Inflammatory macrophage treated with lipopolysaccharide for 4 hours (primary cell): ENCODE results near the gene LCN15.
A peak's percentile ranks its signal among the peaks of the same experiment; 100 is the strongest.
"Not testable (repeated sequence)": the region's sequence is repeated elsewhere in the genome, so short reads cannot be mapped to it uniquely, and the experiment has no call there.

Experiments used
- DNase-seq: peaks from one replicate; pipeline ENCODE4 v3.0.0-alpha.2; 2020

The LCN15 gene

GRCh38 chr9:136773386-136774044 lies 9.2 kb upstream of the LCN15 start:
- peak; percentile 43 for DNase-seq

DNA sequence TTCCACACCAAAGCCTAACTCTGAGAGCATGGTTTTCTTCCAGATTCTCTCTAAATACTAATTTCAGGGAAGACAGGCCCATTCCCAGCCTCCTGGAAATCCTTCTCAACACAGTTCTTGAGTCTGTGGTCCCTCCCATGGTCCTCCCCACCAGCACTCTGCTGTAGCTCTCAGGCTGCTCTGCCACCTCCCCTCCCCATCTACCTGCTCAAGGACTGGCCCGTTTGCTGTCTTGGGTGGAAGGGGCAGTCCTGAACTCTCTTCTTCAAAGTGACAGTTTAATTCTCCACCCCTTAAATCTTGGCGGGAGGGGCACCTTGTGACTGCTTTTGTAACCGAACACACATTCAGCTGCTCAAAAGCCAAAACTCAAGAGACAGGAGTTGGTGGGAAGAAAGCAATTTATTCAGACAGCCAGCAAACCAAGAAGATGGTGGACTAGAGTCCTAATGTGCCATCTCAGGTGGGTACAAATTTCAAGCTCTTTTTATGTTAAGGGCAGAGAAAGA lies 7.6 kb upstream of the LCN15 start:
- DNase-seq: no peak

GRCh38 chr9:136769710-136770191 lies 5.4 kb upstream of the LCN15 start:
- peak; percentile 27 for DNase-seq

DNA sequence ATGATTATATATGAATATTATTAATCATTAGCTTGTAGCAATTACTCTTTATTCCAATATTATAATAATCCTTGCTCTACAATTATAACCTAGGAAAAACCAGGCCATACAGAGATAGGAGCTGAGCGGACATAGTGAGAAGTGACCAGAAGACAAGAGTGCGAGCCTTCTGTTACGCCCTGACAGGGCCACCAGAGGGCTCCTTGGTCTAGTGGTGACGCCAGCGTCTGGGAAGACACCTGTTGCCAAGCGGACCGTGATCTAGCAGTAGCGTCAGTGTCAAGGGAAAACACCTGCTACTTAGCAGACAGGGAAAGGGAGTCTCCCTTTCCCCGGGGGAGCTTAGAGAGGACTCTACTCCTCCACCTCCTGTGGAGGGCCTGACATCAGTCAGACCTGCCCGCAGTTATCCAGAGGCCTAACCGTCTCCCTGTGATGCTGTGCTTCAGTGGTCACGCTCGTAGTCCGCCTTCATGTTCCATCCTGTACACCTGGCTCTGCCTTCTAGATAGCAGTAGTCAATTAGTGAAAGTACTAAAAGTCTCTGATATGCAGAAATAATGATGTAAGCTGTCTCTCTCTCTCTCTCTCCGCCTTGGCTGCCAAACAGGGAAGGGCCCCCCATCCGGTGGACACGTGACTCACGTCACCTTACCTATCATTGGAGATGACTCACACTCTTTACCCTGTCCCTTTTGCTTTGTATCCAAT lies 2.2 kb upstream of the LCN15 start:
- DNase-seq: peak; percentile 66

- DNase-seq: peak; percentile 38
These were observed 1.6 kb upstream of the LCN15 start for GRCh38 chr9:136765745-136766409.

- DNase-seq: no peak
These were observed 723 bp upstream of the LCN15 start for GRCh38 chr9:136765041-136765440.

DNA sequence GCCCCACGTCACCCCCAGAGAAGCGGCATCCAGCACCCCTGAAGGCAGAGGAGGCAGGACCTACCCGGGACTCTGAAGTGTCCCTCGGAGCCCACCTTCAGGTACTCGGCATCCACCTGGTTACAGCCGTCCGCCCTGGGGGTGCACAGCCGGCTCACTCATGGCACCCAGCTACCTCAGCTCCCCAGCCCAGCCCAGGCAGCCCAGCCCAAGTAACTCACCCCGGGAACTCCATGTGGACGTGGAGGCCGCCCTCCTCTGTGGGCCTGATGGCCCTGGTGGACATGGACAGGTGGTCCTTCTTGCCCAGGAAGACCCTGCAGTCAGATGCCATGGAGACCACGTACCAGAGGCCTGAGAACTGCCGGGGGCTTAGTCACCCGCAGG lies 676 bp downstream of the LCN15 start:
- DNase-seq: no peak

DNA sequence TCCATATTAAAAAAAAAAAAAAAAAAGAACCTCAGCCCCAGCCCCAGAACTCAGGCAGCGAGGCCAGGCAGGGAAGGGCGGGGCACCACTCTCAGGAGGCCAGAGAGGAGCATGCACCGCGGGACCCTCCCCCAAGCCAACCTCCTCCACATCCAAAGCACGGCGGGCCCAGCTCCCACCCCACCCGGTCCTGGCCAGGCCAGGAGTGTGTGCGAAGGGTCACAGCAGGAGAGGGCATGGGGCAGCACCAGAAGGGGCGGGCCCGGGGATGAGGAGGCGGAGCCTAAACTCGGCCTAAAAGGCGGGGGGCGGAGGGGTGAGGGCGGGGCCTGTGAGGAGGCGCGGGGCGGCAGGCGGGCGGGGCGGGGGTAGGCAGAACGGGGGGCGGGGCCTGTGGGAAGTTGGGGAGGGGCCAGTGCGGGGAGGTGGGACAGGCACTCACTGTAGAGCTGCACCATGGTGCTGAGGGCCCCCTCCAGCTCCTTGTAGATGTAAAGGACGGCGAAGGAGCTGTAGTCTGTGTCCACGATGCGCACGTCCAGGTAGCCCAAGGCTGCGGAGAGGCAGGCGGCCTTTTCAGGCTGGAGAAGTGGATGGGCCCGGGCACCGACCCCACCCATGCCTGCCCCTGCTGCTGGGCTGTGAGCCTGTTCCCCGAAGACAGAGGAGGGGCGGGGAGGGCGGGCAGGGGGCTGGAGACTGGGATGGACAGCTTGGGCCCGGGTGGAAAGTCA lies 1.2 kb downstream of the LCN15 start:
- DNase-seq: peak; percentile 5

- DNase-seq: no peak
These were observed 2.1 kb downstream of the LCN15 start for GRCh38 chr9:136762221-136762691.

DNA sequence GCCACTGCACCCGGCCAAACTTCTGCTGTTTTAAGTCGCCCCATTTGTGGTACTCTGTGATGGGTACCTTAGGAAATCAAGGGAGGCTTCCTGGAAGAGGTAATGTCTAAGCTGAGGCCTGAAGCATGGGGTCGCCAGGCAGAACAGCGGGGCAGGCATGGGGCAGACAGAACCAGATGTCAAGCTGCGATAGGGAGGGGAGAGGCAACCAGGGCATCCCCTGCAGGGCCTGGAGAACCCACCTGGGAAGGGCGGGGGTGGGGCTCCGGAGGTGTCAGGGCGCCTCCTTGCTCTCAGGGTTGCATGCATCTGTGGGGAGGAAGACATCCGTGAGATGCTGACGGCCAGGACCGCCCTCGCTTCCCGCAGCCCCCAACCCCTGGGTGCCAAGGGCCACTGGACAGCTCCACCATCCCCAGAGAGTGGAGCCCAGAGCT lies 2.8 kb downstream of the LCN15 start:
- DNase-seq: no peak

GRCh38 chr9:136760834-136761544 lies 3.3 kb downstream of the LCN15 start:
- peak; percentile 45 for DNase-seq

DNA sequence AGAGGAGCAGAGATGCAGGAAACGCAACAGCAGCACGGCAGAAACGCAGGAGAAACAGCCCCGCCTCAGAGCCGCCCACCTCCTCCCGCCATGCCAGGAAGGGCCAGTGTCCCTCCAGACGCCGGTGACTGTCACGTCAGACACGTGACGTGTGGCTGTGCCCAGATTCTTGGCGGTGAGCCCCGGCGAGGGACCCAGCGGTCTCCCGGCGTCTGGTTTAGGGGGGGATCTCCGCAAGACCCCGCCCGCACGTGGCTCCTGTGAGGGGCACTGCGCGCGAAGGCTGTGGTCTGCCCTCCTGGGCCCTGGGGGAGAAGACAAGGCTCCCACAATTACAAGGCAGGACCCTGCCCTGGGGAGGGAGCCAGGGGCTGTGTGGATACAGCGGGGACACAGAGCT lies 3.9 kb downstream of the LCN15 start:
- no peak for DNase-seq

DNA sequence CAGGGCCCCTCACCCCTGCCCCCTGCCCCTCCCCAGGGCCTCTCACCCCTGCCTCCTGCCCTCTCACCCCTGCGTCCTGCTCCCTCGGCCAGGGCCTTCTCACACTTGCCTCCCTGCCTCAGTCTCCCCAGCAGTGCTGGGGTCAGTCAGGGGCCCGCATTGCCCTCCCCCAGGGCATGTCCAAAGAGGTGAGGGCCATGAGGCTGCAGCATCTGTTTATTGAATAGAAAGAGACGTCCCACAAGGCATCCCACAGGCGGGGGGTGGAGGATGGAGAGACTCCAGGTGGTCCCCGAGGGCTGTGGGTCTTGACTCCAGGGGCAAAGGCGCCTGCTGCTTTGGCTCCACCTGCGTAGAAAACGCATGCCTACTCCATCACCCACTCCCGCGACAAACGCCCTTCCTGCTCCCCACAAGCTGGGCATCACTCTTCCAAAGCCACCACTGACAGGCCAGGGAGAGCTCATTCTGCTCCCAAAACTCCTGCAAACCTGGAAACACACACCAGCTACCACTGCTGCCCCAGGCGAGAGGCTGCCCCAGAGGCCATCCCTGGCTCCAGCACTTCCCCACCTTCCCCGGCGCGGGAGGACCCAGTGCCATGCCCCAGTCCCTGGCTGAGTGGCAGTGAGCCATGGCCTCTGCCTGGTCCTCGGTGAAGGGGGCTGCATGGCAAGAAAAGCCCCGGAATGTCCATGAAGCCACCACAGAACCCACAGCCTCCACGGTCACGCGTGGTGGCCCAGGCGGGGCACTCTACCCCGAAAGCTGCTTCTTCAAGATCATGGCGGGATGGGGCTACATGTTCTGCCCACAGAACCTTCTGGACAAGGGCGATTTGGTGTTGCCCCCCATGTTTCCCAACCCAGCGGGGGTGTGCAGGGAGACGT lies 4.6 kb downstream of the LCN15 start:
- no peak for DNase-seq

- no peak for DNase-seq
These were observed 5.3 kb downstream of the LCN15 start for GRCh38 chr9:136759001-136759400.

- DNase-seq: no peak
These were observed 6.6 kb downstream of the LCN15 start for GRCh38 chr9:136757751-136758140.

DNA sequence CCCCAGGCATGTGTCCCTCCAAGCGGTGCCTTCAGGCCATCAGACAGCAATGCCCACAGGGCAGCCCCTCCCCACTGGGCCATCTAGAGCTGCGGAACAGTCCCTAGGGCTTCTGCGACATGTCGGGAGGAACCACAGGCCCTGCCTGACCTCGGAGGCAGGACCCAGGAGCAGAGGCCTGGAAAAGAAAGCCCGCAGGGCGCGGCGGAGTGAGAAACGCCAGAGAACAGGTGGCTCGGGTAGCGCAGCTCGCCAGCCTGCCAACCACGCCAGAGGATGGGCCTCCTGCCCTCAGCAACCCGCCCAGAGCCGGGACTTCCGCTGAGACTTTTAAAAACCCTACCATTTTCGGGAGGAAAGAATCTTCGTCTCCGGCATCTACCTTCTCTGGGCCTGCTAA lies 7.0 kb downstream of the LCN15 start:
- no peak for DNase-seq

- no peak for DNase-seq
These were observed 7.5 kb downstream of the LCN15 start for GRCh38 chr9:136756836-136757235.

GRCh38 chr9:136756134-136756438 lies 8.2 kb downstream of the LCN15 start:
- no peak for DNase-seq

DNA sequence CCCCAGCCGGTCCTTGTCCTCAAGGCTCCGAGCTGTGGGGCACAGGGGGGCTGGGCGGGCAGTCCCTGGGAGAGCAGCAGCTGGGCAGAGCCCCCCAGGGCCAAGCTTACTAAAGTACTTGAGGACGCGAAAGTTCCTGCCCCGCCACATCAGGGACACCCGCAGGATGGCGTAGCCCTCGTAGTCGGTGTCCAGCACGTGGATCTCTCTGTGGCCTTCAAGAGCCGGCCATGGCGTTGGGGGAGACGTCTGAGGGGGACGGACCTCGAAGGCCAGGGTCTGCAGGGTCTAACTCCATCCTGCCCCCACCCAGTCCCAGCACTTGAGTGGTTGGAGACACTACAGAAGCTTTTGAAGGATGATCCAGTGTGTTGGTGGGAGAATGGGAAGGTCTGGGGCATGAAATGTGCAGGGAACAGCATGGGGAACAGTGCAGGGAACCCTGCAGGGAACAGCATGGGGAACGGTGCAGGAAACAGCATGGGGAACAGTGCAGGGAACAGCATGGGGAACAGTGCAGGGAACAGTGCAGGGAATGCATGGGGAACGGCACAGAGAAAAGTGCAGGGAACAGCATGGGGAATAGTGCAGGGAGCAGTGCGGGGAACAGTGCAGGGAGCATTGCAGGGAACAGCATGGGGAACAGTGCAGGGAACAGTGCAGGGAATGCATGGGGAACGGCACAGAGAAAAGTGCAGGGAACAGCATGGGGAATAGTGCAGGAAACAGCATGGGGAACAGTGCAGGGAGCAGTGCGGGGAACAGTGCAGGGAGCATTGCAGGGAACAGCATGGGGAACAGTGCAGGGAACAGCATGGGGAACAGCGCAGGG lies 8.8 kb downstream of the LCN15 start:
- DNase-seq: not testable (repeated sequence)

- no peak for DNase-seq
These were observed 9.6 kb downstream of the LCN15 start for GRCh38 chr9:136754626-136755301.
